ENCODE measurements around the gene CAPN15. TPM values are rescaled to one million over a fixed set of nuclear protein-coding genes. Genes with fewer than 3 reads are reported as not detected.

CAPN15 gene
- total and polyA plus RNA-seq, 8 donors: 16.7 to 57.2 (median 27.1) TPM

DNA sequence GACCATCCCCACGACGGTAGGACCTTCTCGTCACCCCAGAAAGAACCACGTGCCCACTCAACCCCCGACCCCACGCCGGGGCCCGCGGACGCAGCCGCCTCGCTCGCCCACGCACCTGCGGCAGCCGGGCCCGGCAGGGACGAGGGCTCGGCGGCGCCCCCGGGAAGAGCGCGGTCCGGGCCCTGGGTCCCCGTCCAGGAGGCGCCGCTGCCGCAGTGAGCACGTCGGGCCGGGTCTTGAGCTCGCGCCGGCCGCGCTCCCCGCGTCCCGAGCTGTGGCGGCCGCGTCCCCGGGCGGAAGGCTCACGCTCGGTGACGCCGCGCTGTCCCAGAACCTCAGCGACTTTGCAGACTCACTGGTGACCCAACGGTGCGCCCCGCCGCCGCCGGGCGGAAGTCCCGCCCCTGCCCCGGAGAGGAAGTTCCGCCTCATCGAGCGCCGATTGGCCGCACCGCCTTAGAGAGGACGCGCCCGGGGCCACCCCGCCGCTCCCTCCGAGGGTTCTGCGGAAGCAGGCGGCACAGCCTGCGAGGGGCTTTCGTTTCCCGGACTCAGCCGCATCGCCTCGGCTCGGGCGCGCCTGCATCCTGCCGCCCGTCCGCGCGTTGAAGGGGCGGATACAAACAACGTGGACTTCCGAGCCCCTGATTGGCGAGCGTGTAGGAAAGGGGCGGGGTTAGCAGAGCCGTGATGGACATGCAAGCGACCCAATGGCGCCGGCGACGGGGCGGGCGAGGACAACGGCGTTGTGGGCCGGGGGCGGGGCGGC is 61.6 kb downstream of the CAPN15 start:
- DNase-seq: peak; percentile 96 to 99 (median 97)
- intact Hi-C loops (cut with DNase I): no loop called here
- ATAC-seq: peak; percentile 86
- Histone ChIP-seq H3K4me3 (peak overlapping the region; percentile 68 to 71), H3K9me3 (no peaks in the 10 kb centered on the region), H3K4me1 (peaks cover 42 to 57% of the 10 kb centered on the region in 2 donors), H3K27ac (peak overlapping the region; percentile 96 to 98), H3K36me3 (no peaks in the 10 kb centered on the region), H3K27me3 (no peaks in the 10 kb centered on the region)
- TF ChIP-seq, protein P1, sequence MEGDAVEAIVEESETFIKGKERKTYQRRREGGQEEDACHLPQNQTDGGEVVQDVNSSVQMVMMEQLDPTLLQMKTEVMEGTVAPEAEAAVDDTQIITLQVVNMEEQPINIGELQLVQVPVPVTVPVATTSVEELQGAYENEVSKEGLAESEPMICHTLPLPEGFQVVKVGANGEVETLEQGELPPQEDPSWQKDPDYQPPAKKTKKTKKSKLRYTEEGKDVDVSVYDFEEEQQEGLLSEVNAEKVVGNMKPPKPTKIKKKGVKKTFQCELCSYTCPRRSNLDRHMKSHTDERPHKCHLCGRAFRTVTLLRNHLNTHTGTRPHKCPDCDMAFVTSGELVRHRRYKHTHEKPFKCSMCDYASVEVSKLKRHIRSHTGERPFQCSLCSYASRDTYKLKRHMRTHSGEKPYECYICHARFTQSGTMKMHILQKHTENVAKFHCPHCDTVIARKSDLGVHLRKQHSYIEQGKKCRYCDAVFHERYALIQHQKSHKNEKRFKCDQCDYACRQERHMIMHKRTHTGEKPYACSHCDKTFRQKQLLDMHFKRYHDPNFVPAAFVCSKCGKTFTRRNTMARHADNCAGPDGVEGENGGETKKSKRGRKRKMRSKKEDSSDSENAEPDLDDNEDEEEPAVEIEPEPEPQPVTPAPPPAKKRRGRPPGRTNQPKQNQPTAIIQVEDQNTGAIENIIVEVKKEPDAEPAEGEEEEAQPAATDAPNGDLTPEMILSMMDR (IDR thresholded peaks at IDR 0.05): no peak

DNA sequence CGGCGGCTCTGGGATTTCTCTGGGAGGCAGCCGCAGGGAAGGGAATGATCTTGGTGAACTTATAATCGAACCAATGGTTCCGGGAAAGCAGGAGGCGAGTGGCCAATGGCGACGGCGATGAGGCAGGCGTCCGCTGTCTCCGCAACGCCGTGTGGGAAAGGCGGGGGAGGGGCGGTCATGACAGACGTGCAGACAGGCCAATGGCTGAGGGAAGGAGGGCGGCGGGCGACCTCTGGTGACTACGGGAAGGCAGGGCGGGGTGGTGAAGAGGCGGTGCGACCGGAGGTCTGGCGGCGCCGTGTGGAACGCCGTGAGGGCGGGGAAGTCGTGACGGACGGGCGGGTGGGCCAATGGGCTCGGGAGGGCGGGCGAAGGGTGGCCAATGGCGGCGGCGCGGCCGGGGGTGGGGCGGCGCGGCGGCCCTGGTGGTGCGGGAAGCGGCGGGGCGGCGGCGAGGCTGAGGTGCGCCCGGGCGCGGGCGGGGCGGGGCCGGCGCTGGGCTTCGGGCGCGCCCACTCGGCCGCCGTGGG is 62.2 kb downstream of the CAPN15 start, which contains the start of gene RAB40C:
Gene RAB40C, plus strand, starts transcription at position 409 of the 530 bp plus-strand sequence. CDS start 226 bp downstream, outside the sequence.
- peak within 1 kb of the TSS; percentile 96 to 98 for H3K27ac ChIP-seq
- no peaks in the 10 kb centered on the region for H3K9me3 ChIP-seq
- ATAC-seq: peak; percentile 87
- intact Hi-C loops (cut with DNase I): no loop called here
- TF ChIP-seq, protein P1 (IDR thresholded peaks at IDR 0.05): no peak
- no peaks in the 10 kb centered on the region for H3K27me3 ChIP-seq
- H3K36me3 ChIP-seq: no peaks in the 10 kb centered on the region
- DNase-seq: peak; percentile 97 to 100 (median 100)
- H3K4me3 ChIP-seq: peak within 1 kb of the TSS; percentile 84 to 90
- peaks cover 42 to 64% of the 10 kb centered on the region in 2 donors for H3K4me1 ChIP-seq

DNA sequence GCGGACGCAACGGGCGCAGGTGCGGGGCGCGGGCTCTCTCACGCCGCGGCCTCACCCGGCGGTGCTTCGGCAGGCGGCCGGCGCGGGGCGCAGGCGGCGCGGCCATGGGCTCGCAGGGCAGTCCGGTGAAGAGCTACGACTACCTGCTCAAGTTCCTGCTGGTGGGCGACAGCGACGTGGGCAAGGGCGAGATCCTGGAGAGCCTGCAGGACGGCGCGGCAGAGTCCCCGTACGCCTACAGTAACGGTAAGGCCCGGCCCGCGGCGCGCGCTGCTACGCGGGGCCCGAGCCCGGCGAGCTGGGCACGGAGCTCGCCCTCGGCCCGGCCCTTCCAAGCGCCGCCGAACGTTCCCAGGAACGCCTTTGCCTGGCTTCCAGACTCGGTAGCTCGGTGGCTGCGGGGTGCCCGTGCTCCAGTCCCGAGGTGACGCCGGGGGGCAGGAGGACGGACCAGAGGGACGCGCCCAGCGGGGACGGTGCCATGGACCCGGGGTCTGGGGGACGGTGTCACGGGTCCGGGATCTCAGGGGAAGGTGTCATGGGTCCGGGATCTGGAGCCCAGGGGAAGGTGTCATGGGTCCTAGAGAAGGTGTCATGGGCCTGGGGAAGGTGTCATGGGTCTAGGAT is 62.8 kb downstream of the CAPN15 start:
- intact Hi-C loops (cut with DNase I): no loop called here
- Histone ChIP-seq H3K9me3 (no peaks in the 10 kb centered on the region), H3K36me3 (no peaks in the 10 kb centered on the region), H3K4me1 (peaks cover 42 to 69% of the 10 kb centered on the region in 2 donors), H3K27ac (peak overlapping the region; percentile 73 to 86), H3K27me3 (no peaks in the 10 kb centered on the region), H3K4me3 (peak overlapping the region; percentile 84 to 90)
- ATAC-seq: no peak
- TF ChIP-seq, protein P1 (IDR thresholded peaks at IDR 0.05): peak in 1 of 2 donors; percentile 4
- peak in 2 of 4 donors; percentile 33 to 90 for DNase-seq

DNA sequence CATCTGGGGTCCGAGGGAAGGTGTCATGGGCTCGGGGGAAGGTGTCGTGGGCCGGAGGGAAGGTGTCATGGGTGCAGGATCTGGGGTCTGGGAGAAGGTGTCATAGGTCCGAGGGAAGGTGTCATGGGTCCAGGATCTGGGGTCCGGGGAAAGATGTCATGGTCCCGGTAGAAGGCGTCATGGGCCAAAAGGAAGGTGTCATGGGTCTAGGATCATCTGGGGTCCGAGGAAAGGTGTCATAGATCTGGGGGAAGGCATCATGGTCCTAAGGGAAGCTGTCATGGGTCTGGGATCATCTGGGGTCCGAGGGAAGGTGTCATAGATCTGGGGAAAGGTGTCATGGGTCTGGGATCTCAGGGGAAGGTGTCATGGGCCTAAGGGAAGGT is 63.3 kb downstream of the CAPN15 start:
- Histone ChIP-seq H3K4me3 (peak overlapping the region; percentile 84 to 90), H3K9me3 (no peaks in the 10 kb centered on the region), H3K4me1 (peaks cover 42 to 72% of the 10 kb centered on the region in 2 donors), H3K27me3 (no peaks in the 10 kb centered on the region), H3K27ac (peak overlapping the region in 1 of 2 donors; percentile 86), H3K36me3 (no peaks in the 10 kb centered on the region)
- intact Hi-C loops (cut with DNase I): no loop called here
- ATAC-seq (no peak), DNase-seq (no peak)
- TF ChIP-seq, protein P1 (IDR thresholded peaks at IDR 0.05): no peak

DNA sequence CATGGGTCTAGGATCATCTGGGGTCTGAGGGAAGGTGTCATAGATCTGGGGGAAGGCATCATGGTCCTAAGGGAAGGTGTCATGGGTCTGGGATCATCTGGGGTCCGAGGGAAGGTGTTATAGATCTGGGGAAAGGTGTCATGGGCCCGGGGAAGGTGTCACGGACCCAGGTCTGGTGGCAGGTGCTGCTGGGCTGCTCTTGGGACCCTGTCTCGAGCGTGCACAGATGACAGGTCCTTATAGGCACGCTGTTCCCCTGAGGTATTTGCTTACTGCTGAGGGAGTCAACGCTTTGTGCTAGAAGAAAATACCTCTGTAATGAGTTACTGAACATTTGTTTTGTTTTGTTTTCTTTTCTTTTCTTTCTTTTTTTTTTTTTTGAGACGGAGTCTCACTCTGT is 63.7 kb downstream of the CAPN15 start:
- Histone ChIP-seq H3K4me1 (peaks cover 42 to 77% of the 10 kb centered on the region in 2 donors), H3K9me3 (no peaks in the 10 kb centered on the region), H3K36me3 (no peaks in the 10 kb centered on the region), H3K4me3 (peak overlapping the region in 1 of 2 donors; percentile 90), H3K27ac (peak overlapping the region in 1 of 2 donors; percentile 28), H3K27me3 (no peaks in the 10 kb centered on the region)
- no peak for ATAC-seq
- TF ChIP-seq, protein P1 (IDR thresholded peaks at IDR 0.05): no peak
- DNase-seq: no peak
- intact Hi-C loops (cut with DNase I): no loop called here
